GM12875 (cell line): ENCODE data around the gene FAM107B.
"Not testable (repeated sequence)": the region's sequence is repeated elsewhere in the genome, so short reads cannot be mapped to it uniquely, and the experiment has no call there.

Source experiments
- H3K4me3 ChIP-seq: one replicate; pipeline ENCODE4 v1.5.1; 2011; ENCODE audit warnings: low read depth, low read length, control low read depth
- TF ChIP-seq, protein P1 (sequence below): IDR thresholded peaks from 2 replicates; pipeline ENCODE4 v1.5.1; 2011; ENCODE audit warnings: low read depth, mild to moderate bottlenecking, control low read depth, inconsistent platforms, low read length, moderate library complexity, borderline replicate concordance; ENCODE audit not compliant: insufficient read depth

The FAM107B gene

DNA sequence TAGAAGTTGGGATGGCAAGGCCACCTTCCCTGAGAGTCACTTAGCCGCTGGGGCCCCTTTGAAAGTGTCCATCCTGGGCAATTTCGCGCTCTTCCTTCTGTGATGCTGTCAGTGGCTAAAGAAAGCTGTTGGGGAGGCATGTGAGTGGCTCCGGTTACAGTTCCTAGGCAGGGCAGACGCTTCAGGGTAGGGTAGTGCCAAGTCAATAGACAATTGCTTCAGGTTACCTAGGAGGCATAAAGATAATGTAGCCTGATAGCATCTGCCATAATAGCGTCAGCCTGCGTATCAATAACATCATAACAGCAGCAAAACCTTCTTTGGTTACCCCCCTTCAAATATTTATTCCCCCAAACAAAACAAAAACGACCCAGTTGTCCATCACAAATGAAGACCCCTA is at the start of gene FAM107B:
TSS of gene FAM107B (minus strand) at position 101 of the 400 bp plus-strand sequence. CDS start 234 bp downstream, outside the sequence.
- H3K4me3 ChIP-seq: no peak within 1 kb of the TSS
- TF ChIP-seq, protein P1, sequence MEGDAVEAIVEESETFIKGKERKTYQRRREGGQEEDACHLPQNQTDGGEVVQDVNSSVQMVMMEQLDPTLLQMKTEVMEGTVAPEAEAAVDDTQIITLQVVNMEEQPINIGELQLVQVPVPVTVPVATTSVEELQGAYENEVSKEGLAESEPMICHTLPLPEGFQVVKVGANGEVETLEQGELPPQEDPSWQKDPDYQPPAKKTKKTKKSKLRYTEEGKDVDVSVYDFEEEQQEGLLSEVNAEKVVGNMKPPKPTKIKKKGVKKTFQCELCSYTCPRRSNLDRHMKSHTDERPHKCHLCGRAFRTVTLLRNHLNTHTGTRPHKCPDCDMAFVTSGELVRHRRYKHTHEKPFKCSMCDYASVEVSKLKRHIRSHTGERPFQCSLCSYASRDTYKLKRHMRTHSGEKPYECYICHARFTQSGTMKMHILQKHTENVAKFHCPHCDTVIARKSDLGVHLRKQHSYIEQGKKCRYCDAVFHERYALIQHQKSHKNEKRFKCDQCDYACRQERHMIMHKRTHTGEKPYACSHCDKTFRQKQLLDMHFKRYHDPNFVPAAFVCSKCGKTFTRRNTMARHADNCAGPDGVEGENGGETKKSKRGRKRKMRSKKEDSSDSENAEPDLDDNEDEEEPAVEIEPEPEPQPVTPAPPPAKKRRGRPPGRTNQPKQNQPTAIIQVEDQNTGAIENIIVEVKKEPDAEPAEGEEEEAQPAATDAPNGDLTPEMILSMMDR: no peak

GRCh38 chr10:14823966-14824365 is 49.3 kb upstream of the FAM107B start:
- TF ChIP-seq, protein P1: no peak
- H3K4me3 ChIP-seq: no peak overlapping the region

DNA sequence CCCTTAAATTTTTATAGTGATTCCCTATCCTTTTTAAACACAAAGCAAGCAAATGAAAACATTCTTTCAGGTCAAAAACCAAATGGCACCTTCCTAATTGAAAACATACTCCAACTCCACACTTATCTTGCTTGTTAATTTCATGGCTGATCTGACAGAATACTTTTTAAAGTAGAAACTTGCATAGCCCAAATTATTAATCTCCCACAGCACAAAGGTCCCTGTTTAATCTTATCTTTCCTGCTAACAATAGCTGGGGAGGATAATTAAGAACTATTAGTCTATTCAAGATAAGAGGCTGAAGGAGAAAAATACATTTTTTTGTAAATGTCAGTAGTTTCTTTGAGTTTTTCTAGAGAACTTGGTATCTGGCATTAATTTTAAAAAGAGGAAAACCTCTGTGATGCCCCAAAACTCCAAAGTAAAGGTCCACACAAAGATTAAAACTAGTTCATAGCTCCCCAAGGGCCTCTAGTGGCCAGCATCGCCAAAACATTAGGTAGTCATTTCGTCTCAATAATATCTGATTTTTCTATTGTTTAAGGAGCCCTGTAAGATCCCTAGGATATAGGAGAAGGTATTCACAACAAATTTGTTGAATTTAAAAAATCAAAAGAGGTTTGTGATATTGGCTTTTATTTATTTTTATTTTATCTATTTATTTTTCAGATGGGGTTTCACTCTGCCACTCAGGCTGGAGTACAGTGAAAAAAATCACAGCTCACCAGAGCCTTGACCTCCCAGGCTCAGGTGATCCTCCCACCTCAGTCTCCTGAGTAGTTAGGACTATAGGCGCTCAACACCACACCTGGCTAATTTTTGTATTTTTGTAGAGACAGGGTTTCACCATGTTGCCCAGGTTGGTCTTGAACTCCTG is 48.4 kb upstream of the FAM107B start:
- no peak overlapping the region for H3K4me3 ChIP-seq
- TF ChIP-seq, protein P1: peak; percentile 37; the same call in 1 of the 2 replicates

GRCh38 chr10:14821635-14822375 is 47.1 kb upstream of the FAM107B start:
- H3K4me3 ChIP-seq: no peak overlapping the region
- TF ChIP-seq, protein P1: no peak

DNA sequence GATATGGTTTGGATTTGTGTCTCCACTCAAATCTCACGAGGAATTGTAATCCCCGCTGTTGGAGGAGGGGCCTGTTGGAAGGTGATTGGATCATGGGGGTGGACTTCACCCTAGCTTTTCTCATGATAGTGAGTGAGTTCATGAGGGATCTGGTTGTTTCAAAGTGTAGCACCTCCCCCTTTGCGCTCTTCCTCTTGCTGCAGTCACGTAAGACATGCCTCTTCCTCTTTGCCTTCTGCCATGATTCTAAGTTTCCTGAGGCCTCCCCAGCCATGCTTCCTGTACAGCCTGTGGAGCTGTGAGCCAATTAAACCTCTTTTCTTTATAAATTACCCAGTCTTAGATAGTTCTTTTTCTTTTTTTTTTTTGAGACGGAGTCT is 46.1 kb upstream of the FAM107B start:
- H3K4me3 ChIP-seq: no peak overlapping the region
- TF ChIP-seq, protein P1: no peak

DNA sequence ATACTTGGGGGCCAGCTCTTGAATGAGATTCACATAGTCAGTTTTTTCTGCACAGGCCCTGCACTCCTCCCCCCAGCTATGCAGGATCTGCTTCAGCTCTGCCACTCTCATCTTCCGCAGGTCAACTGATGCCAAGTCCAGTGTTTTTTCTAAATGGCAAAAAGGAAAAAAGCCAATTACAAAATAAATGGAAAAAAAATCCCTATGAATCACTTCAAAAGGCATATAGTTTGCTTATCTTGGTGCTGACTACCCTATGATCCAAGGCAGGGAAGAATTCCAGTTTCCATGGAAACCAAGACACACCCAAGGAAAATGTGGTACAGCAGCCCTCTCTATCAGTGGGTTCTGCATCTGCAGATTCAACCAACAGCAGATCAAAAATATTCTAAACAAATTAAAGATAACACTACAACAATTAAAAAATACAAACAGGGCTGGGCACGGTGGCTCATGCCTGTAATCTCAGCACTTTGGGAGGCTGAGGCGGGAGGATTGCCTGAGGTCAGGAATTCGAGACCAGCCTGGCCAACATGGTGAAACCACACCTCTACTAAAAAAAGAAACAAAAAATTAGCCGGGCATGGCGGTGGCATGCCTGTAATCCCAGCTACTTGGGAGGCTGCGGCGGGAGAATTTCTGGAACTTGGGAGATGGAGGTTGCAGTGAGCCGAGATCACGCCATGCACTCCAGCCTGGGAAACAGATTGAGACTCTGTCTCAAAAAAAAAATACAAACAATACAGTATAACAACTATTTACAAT is 45.5 kb upstream of the FAM107B start:
- TF ChIP-seq, protein P1: no peak
- no peak overlapping the region for H3K4me3 ChIP-seq

- not testable (repeated sequence) for H3K4me3 ChIP-seq
These were observed 42.0 kb upstream of the FAM107B start for GRCh38 chr10:14816717-14817116.
